ENCODE data around the gene CNEP1R1.

Gene CNEP1R1

DNA sequence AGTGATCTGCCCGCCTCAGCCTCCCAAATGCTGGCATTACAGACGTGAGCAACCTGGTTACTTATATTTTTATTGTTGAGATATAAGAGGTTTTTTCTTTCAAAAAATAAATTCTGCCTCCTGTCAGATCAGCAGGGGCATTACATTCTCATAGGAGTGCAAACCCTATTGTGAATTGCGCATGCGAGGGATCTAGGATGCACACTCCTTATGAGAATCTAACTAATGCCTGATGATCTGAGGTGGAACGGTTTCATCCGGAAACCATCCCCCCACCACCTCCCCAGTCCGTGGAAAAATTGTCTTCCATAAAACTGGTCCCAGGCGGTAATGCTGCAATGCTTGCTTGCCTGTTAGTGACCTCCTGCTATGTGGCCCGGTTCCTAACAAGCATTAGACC, 7.5 kb upstream of the CNEP1R1 start:
- DNase-seq (ENCODE audit: low read depth, low spot score): no peak

DNA sequence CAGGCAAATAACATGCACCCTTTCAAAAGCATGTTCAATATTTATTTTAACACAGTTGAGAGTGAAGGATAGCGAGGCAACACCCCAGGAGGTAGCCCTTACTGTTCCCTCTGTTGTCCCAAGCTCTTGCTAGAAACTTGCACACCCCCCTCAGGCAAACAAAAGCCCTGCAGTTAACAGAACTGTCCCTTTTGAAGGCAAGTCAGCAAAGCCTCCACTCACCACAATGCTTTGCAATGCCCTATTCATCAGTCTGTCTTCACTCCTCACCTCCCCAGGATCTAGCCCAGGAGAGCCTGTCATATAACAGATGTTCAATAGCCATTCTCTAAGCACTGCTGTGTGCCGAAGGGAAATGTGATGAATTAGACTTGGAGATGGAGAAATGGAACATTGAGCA, 3.5 kb upstream of the CNEP1R1 start:
- DNase-seq (ENCODE audit: low read depth, low spot score): no peak

DNA sequence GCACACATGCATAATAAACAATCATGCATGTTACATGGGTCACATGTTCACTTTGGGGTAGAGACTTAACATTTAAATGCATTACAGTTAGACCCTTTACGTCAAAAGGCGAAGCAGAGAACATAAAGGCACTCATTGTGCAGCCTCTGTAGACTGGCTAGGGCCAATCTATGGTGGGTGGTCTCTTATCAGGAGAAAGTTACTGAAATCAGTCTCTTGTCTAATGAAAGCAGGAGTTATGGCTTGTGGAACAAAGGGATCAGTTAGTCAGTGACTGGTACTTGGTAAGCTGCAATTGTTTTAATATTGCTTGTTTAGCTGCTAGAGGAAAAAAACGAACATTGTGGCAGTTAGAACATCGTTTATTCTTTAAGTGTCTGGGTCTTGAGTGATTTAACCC, 1.4 kb upstream of the CNEP1R1 start:
- no peak for DNase-seq (ENCODE audit: low read depth, low spot score)

DNA sequence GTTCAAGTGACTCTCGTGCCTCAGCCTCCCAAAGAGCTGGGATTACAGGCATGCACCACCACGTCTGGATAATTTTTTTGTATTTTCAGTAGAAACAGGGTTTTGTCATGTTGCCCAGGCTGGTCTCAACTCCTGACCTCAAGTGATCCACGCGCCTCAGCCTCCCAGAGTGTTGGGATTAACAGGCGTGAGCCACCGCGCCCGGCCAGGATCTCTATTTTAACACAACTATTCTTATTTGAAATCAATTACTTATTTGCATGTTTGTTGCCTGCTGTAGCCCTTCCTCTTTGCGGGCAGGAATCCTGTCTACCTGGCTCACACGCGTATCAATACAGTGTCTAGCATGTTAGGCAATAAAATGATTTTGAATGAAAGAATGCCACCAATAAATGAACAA, 818 bp upstream of the CNEP1R1 start:
- DNase-seq (ENCODE audit: low read depth, low spot score): no peak

DNA sequence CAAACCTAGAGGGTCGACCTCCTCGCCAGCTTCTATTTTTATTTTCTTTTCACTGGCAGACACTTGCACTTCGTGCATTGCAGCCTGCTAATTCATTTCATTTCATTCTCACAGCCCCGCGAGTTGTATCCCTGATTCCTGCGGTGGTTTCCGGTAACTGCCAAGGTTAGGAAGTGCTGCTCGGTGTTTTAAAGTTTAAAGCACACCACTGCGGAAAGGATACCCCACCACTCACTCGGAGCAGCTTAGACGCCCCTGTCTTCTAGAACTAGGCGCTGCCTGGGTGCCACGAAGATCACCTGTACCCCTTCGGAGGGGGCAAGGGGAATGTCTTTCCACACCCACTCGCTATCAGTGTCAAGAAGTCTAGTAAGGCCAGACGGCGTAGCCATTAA, 509 bp downstream of the CNEP1R1 start:
- no peak for DNase-seq (ENCODE audit: low read depth, low spot score)

DNA sequence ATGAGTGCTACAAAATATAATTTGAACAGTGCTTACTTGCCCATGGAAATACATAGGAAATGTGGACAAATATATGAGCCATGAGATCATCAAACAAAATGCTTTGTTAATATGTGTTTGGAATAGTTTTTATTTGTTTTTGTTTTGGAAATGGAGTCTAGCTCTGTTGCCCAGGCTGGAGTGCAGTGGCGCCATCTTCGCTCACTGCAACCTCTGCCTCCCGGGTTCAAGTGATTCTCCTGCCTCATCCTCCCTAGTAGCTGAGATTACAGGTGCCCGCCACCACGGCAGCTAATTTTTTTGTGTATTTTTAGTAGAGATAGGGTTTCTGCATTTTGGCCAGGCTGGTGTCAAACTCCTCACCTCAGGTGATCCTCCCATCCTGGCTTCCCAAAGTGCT, 2.8 kb downstream of the CNEP1R1 start:
- no peak for DNase-seq (ENCODE audit: low read depth, low spot score)

DNA sequence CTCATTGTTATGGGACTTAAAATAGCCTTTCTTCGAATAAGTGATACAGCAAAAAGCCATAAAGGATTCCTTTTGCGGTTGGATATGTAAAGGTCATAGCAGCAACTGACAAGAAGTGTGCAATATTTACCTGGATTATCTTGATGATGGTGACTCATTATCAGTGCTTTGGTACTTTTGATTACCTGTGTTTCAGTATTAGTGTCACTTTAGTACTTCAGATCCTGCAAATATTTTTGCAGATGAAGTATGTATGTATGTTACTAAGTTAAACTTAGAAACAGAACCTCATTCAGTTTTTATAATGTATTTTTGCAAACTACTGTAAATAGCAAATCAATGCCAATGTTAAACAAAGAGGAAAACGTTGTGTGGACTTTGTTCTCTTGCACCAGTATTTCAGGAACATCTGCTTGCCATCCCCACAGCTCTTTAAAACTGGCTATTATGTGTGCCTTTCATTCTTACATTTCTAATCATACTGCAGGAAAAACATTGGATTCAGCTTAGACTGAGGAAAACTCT, 10.5 kb downstream of the CNEP1R1 start:
- DNase-seq (ENCODE audit: low read depth, low spot score): no peak

DNA sequence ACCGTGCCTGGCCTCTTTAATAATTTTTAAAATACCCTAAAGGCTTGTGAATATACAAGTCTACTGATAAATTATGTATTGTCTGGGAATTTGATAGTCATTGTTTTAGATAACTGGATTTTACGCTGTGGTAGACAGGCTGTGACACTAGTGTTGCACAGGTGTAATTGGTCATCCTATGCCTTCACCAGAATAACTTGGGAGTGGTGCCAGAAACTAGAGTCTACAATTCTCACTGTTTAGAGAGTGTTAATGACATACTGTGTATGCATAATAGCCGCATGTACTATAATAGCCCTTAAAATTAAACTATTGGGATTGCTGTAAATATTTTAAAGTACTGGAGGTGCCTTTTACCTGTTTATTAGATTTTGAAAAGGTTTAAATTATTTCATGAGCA, 11.4 kb downstream of the CNEP1R1 start:
- DNase-seq (ENCODE audit: low read depth, low spot score): no peak

DNA sequence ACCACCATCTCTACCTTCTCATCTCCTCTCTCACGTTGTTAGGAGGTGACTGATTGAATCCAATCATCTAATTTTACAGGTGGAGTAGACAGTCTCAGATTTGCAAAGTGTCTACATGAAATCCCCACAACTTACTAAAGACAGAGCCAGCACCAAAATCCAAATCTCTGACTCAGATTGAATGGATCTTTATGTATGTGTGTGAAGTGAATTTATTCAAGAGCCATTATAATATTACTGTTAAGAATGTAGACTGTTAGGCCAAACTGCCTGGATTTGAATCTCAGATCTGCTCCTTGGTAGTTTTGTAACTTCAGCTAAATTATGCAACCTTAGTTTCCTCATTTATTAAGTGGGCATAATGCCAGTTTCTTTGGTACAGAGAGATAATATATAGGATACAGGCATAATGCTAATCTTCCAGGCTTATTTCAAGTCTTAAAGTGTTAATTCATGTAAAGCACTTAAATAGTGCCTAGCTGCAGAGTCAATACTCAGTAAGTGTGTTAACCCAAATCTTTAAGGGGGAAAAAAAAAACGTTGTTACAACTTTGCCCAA, 12.7 kb downstream of the CNEP1R1 start:
- no peak for DNase-seq (ENCODE audit: low read depth, low spot score)

DNA sequence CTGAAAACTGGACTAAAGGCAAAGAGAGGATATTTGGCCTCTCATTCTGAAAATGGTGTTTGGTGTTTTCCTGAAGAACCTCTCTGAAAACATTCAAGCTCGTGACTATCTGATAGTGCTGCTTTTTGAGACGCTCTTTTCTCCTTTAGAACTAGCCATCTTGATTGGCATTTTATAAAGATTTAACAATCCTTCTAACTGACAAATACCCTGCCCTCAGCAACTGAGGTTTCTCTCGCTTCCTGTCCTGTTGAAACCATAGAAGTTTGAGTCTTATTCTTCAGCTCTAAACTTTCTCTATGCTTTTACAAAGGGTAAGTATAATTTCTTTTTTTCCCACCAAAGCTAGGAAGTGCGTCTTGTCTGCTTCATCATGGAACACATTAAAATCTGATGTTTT, 13.3 kb downstream of the CNEP1R1 start:
- DNase-seq (ENCODE audit: low read depth, low spot score): no peak

DNA sequence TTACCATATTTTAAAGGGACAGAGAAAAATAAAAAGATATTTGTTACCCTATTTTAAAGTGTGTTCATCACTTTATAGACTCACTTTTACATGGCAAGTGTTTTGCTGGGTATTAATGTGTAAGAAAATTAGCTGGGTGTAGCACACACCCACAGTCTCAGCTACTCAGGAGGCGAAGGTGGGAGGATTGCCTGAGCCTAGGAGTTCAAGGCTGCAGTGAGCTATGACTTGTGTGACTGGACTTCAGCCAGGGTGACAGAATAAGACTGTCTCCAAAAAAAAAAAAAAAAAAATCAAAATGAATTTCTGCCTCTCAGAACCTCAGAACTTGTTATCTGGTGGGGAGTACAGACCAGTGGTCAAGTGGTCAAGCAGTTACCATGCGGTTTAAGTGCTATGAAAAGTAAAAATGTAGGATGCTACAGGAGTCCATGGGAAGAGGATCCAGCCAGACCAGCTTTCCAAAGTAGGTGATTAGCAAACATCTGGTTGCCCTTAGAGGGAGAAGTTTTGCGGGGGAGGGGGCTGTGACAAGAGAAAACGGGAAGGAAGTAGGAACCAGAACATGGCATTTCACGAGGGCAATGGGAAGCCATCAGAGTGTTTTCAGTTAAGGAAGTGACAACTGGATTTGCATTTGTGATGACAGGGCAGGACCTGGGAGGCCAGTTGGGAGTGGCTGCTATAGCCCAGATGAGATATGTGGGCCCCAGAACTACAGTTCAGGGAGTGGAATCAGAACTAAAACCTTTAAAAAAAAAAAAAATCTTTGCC, 13.9 kb downstream of the CNEP1R1 start:
- DNase-seq (ENCODE audit: low read depth, low spot score): no peak

DNA sequence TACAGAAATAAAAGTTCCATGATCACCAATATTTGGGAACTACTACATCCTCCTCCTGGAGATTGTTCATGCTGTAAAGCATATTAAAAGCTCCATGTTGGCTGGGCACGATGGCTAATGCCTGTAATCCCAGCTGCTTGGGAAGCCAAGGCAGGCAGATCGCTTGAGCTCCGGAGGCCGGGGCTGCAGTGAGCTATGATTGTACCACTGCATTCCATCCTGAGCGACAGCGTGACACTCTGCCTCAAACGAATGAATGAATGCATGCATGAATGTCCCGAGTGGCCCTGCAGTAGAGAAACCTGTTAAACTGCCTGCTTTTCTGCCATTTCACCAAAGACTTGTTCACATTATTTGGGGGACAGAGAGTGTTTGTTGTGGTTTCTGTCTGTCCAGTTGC, 15.0 kb downstream of the CNEP1R1 start:
- no peak for DNase-seq (ENCODE audit: low read depth, low spot score)

DNA sequence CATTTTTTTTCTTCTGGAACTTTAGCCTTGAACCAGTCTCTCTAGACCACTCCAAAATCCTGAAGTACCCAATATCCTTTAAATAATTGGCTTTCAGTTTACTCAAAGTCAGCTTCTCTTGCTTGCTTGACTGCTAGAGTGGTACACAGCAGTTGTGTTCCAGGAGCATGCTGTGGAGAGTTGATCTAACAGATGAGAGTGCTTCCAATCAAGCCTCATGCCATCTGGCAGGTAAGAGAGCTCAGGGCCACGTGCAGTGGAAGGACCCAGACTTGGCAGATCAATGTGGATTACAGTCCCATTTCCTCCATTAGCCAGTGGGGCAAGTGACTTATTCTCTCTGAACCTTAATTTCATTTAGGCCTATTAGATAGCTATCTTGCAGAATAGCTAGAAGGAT, 15.7 kb downstream of the CNEP1R1 start:
- DNase-seq (ENCODE audit: low read depth, low spot score): no peak

DNA sequence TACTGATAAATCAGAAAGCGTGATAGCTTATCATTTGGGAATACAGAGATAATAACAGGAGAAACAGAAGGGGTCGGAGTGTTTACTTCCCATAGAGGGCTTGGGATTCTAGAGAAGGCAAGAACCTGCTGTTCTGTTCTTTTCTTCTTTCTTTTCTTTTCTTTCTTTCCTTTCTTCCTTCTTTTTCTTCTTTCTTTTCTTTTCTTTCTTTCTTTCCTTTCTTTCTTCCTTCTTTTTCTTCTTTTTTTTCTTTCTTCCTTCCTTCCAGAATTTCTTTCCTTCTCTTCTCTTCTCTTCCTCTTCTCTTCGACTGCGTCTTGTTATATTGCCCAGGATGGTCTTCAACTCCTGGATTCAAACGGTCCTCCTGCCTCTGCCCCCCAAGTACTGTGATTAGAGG, 18.3 kb downstream of the CNEP1R1 start:
- no peak for DNase-seq (ENCODE audit: low read depth, low spot score)

DNA sequence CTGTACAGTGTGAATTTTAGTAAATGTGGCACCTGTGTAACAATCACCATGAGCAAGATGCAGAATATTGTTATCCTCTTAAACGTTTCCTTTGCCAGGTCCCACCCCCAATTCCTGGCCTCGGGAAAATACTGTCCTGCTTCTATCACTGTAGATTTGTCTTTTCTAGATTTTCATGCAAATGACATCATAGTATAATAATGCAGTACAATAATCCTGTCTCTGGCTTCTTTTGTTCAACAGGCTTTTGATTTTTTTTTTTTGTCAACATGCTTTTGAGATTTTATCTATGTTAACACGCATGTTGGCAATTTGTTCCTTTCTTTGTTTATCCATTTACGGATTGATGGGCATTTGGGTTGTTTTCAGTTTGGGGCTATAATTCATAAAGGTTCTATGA, 20.4 kb downstream of the CNEP1R1 start:
- DNase-seq (ENCODE audit: low read depth, low spot score): no peak

DNA sequence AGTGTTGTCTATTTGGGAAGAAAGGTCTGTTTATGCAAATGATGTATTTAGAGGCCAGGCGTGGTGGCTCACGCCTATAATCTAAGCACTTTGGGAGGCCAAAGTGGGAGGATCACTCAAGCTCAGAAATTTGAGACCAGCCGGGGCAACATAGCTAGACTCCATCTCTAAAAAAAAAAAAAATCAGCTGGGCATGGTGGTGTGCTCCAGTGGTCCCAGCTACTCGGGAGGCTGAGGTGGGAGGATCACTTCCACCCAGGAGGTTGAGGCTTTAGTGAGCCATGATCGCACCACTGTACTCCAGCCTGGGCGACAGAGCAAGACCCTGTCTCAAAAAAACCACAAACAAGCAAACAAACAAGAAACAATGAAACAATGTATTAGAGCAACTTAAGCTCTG, 21.8 kb downstream of the CNEP1R1 start:
- no peak for DNase-seq (ENCODE audit: low read depth, low spot score)

DNA sequence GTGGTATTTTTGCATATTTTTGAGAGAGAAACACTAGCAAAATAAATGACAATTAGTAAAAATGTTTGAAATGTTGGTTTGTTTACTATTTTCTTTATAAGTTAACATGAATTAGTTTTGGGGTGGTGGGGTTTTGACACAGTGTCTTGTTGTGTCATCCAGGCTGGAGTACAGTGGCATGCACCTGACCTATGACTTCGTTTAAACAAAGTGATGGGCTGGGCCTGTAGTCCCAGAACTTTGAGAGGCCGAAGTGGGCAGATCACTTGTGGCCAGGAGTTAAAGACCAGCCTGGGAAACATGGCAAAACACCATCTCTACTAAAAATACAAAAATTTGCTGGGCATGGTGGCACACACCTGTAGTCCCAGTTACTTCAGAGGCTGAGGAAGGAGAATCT, 22.8 kb downstream of the CNEP1R1 start:
- no peak for DNase-seq (ENCODE audit: low read depth, low spot score)

DNA sequence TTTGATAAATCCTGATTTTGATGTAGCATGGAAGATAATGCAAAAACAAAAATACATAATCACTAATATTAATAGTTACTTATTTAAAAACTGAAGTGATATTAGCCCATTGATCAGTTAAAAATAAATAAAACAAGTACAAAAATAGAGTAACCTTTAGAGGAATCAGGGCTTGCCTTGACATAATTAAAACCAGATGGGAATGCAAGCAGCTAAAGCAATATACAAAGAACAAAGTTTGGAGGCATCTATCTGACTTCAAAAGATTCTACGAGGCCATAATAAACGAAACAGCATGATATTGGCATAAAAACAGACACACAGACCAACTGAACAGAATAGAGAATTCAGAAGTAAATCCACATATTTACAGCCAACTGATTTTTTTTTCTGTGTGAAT, 25.8 kb downstream of the CNEP1R1 start:
- no peak for DNase-seq (ENCODE audit: low read depth, low spot score)

DNA sequence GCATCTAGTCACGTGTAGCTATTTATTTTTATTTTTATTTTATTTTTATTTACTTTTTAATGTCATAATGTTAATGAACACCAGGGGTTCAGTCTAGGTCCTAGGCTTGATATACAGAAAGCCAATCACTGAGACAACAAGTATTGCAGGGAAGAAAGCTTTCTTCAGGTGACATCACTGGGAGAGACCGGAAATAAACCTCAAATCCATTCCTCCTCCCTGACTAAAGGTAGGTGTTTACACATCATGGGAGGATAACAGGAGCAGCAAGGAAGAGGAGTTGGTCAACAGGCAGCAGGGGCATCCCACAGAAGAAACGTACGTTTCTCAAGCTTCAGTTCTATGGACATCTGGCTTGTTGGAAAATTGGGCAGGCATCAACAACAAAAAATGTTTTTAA, 31.2 kb downstream of the CNEP1R1 start:
- DNase-seq (ENCODE audit: low read depth, low spot score): no peak

DNA sequence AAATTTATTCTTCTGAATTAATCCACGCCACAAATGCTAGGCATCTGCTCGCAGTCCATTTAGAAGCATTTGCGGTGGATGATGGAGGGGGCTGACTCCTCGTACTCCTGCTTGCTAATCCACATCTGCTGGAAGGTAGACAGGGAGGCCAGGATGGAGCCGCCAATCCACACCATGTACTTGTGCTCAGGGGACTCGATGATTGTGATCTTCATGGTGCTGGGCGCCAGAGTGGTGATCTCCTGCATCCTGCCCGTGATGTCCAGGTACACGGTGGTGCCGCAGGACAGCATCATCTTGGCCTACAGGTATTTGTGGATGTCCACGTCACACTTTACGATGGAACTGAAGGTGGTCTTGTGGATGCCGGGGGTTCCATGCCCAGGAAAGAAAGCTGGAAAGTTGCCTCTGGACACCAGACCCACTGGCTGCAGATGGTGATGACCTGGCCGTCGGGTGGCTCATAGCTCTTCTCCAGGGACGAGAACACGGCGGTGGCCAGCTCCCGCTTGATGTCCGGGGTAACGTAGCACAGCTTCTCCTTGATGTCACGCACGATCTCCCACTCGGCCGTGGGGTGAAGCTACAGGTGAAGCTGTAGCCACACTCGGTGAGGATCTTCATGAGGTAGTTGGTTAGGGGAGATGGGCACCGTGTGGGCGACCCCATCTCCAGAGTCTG, 33.2 kb downstream of the CNEP1R1 start:
- no peak for DNase-seq (ENCODE audit: low read depth, low spot score)

DNA sequence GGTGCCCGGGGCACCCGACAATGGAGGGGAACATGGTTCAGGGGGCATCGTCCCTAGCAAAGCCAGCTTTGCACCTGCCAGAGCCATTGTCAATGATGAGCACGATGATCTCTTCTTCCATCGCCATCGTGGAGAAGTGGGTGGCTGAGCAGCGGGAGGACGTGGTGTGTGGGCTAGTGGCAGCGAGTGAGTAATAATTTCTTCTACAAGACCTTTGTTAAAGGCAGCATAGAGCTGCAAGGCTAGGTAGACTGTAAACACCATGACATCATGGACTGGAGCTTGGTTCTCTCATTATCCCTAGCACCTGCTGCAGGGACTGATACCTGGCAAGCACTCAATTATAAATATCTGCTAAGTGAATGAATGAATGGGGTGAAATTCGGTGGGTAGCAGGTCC, 34.1 kb downstream of the CNEP1R1 start:
- DNase-seq (ENCODE audit: low read depth, low spot score): no peak

DNA sequence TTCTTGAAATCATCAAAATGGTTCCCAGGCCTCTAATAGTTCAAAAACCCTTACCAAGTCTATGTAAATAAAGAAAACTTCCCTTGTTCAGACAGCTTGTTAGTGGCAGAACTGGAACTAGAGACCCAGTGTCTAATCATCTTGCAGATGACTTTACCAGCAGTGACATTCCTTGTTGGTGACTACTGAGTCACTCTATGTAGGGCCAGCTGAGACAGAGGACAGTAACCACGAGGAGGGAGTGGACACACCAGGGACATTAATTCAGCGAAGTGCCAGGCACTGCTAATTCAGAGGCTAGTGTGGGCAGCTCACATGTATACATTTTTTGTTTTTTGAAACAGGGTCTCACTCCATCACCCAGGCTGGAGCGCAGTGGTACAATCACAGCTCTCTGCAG, 34.6 kb downstream of the CNEP1R1 start:
- DNase-seq (ENCODE audit: low read depth, low spot score): no peak

DNA sequence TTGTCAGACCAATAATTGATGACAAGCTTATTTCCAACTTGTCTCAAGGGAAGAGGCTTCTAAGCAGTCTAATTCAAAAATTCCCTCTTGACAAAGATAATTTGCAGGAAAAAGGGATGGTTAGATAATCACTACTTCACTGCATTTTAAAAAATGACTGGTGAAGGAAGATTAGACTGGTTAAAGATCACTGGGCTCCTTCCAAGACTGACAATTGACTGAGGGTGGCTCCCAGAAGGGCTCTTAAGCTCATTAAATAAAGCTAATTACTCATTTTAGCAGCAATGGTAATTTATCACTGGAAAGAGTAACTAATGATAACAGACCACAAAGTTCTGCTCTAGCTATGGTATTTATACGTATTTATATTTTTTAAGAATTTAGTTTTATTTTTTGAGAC, 36.3 kb downstream of the CNEP1R1 start:
- no peak for DNase-seq (ENCODE audit: low read depth, low spot score)

Data from activated CD4-positive, CD25-positive, alpha-beta regulatory T cell treated with anti-CD3 and anti-CD28 coated beads, Interleukin-2, amount 50 U/mL, for 16 hours (primary cell).